Left lobe of liver (tissue), 2 donors: ENCODE measurements around the gene DKK2. TPM values are rescaled to one million over a fixed set of nuclear protein-coding genes. Genes with fewer than 3 reads are reported as not detected.

Experiments used
- ATAC-seq: fragments of 200-7000 bp; cut with Tn5 transposase; one replicate; pipeline ENCODE4 v1.9.1; 2020; ENCODE audit warnings: mild to moderate bottlenecking, moderate library complexity
- DNase-seq: peaks from one replicate; pipeline ENCODE4 v3.0.0-alpha.2; 2020; ENCODE audit warnings: low spot score
- total RNA-seq: library from RNA; stranded (reverse); gene quantifications from one replicate; pipeline ENCODE4 v1.2.1, GENCODE V29; 2021
- donor health status: DM: no; HTN: no; CAD: no; lungs with moderate emphysema.
- donor health status: DM: no; HTN: yes; CAD: no.

The DKK2 gene
- total RNA-seq, 1 donor from 2014 or later: not detected

GRCh38 chr4:107017443-107018343 is 18.4 kb downstream of the DKK2 start:
- DNase-seq: no peak
- ATAC-seq: no peak

DNA sequence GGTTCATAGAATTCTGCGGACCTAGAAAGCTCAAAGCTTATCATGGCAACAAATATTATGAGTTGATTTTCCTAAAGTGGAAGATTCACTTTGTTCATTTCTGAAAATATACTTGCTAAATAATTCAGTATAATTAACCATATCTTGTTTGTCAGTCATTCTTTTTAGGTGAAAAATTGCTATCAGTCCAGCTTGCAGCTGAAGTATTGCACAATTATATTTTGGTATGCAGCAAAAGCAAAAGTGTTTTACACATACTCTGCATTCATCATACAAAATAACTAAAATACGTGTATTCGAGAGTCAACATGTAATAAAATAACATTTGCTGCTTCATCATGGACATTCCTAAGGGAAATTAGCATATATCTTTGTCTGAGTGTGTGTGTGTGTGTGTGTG is 24.8 kb downstream of the DKK2 start:
- DNase-seq: no peak
- ATAC-seq: no peak

DNA sequence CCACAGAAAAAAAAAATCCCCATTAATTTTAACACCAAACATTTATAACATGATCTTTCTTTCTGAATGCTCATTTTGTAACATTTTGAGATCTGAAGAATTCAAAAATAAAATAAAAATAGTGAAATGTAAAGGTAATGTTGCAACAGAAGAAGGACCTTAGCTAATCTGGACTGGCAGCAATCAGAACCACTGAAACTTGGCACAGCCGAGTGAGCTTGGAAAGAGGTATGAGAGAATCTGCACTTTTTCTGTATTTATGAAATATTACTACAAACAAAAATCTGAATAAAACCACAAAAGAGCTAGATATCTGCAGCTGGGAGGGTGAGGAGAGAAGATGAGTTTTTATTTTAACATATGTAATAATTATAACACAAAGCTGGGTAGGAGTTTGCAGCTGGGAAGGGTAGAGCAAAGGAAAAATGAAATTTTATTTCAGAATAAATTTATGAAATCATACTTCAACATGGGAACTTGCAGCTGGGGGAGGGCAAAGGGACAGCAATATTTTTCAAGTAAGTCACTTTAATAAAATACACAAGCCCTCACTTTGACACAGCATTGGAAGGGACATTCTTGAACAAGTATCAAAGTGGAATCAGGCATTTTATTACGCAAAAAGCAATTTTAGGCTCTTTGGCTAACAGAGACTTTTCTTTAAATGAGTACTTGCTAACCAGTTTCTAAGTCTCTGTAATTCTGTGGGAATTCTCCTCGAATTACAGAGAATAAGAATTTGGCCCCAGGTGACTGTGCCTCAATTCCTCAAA is 26.7 kb downstream of the DKK2 start:
- ATAC-seq: no peak
- DNase-seq: no peak

GRCh38 chr4:107008115-107008514 is 28.0 kb downstream of the DKK2 start:
- no peak for DNase-seq
- ATAC-seq: no peak

DNA sequence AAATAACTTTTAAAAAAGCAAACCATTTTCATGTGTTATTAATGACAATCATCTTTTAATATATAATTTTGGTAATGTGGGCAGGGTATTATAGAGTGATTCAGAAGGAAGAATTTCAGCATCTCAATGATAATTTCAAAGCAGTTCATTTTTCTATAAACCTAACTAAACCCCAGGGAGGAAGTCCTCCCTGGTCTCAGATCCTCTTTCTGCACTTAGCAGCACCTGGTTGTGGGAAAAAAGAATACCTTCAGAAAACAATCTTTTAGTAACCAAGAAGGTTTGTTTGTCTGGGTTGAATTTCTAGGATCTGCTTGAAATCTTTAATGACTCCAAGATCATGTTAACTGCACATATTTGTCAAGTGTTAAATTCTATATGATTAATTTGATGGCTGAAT is 29.9 kb downstream of the DKK2 start:
- ATAC-seq: no peak

DNA sequence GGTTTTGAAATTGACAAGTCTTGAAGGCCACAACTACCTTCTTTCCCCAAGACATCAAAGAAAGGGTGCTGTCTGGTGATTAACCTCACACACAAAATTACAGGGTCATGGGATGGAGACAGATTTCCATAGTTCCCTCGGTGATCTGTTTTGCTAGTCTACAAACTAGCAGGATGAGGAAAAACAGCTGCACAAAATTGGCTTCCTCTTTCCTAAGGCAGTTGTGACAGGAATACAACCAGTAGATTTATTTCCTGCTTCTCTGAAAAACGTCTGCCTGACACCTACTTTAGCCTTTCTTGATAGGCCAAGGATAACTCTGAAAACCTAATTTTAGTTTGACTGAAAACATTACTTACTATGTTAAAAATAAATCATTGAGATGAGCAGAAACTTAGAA is 39.6 kb downstream of the DKK2 start:
- DNase-seq (no peak), ATAC-seq (no peak)

More for the DNA sequence above, 29.9 kb downstream of the DKK2 start:
- DNase-seq: no peak

GRCh38 chr4:106993827-106994226 is 42.3 kb downstream of the DKK2 start:
- DNase-seq (no peak), ATAC-seq (no peak)

- no peak for ATAC-seq
- DNase-seq: no peak
Observed at GRCh38 chr4:106987311-106987710, 48.8 kb downstream of the DKK2 start.

GRCh38 chr4:106986486-106986885 is 49.6 kb downstream of the DKK2 start:
- ATAC-seq: no peak
- no peak for DNase-seq

DNA sequence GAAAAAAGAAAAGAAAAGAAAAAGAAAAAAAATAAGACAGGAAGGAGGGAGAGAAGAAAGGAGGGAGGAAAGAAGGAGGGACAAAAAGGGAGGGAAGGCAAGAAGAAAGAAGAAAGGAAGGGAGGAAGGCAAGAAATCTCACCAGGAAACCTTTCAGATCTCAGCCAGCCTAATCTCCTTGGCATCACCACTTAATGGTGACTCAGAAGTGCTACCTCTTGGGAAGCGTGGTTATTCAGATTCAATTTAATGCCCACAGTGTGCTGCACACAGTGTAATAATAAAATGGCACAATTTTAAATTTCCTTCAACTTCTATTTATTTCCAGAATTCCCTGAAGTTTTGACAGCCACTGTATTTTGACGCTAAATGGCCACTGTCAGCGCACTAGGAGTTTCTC is 50.3 kb downstream of the DKK2 start:
- DNase-seq (no peak), ATAC-seq (no peak)

- ATAC-seq (no peak), DNase-seq (no peak)
Observed at GRCh38 chr4:106982711-106983211, 53.4 kb downstream of the DKK2 start.

GRCh38 chr4:106981431-106981830 is 54.7 kb downstream of the DKK2 start:
- ATAC-seq: no peak

DNA sequence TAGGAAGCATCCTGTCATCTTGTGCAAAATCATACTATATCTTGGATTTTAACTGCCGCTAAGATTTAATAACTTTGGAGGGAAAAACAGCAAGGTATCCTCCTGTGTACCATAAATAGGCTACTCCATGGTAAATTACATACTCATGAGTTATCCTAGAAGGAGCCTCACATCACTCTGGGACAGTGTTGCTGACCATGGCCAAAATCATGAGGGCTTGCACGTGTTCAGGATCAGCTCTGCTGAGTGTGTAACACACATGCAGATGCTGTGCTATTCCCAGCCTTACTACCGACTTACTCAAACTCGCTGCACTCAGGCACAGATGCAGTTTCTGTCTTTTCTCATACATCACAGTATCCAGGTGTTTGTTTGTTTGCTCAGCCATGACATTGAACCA is 56.6 kb downstream of the DKK2 start:
- DNase-seq: no peak

More at GRCh38 chr4:106981431-106981830, 54.7 kb downstream of the DKK2 start:
- DNase-seq: no peak

GRCh38 chr4:106978046-106978774 is 57.9 kb downstream of the DKK2 start:
- no peak for DNase-seq
- no peak for ATAC-seq

More for the DNA sequence above, 56.6 kb downstream of the DKK2 start:
- no peak for ATAC-seq

GRCh38 chr4:106971636-106972035 is 64.5 kb downstream of the DKK2 start:
- DNase-seq (no peak), ATAC-seq (no peak)

GRCh38 chr4:106967892-106968291 is 68.2 kb downstream of the DKK2 start:
- no peak for DNase-seq
- ATAC-seq: no peak

GRCh38 chr4:106953036-106953705 is 82.9 kb downstream of the DKK2 start:
- ATAC-seq (no peak), DNase-seq (no peak)

- no peak for ATAC-seq
Observed at GRCh38 chr4:106951891-106952290, 84.2 kb downstream of the DKK2 start.

DNA sequence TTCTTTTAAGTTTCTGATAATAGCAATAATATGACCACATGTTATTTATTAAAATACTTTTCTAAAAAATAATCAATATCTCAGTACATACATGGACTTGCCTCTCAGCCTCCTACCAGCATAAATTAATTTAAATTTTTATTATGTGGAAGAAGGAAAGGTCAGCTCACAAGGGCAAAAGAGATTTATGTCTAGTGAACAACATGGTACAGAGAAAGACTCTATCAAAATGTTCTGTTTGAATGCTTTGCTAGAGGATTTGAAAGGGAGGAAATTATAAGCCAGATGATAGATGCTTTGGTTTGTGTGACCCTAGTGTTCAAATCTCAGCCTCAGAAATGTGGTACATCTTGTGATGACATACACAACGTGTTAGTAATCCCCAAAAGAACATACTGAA is 94.3 kb downstream of the DKK2 start:
- ATAC-seq: no peak

More at GRCh38 chr4:106951891-106952290, 84.2 kb downstream of the DKK2 start:
- DNase-seq: no peak

DNA sequence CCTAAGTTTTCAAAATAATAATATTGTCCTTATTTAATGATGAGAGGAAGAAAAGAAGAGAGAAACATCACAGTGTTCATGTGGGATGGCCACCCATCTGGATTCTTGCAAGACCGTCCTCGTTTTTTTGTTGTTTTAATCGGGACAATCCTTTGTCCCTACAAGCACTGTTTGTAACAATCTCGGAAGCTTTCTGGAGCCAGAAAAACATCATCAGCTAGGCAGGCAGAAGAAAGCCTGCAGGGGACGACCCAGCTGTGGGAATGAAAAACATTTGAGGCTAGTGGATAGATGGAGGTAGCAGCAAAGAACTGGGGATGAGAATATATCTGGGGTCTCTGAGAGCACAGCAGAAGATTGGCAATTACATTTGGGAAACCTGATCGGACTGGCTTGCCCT is 105.6 kb downstream of the DKK2 start:
- ATAC-seq: no peak
- no peak for DNase-seq

More for the DNA sequence above, 94.3 kb downstream of the DKK2 start:
- no peak for DNase-seq
